ENCODE measurements around the gene OR12D1.
"Not testable (repeated sequence)": the region's sequence is repeated elsewhere in the genome, so short reads cannot be mapped to it uniquely, and the experiment has no call there.

Gene OR12D1

GRCh38 chr6:29442719-29443118, 28.0 kb downstream of the OR12D1 start:
- H3K4me1 ChIP-seq (ENCODE audit: insufficient read depth, low read length), result no peaks in the 10 kb centered on the region
- no peaks in the 10 kb centered on the region for H3K9me3 ChIP-seq (ENCODE audit: insufficient read depth, low read length, severe bottlenecking)
- H3K27ac ChIP-seq (ENCODE audit: low read length), result no peak overlapping the region
- DNase-seq (no peak), ATAC-seq (ENCODE audit: insufficient read depth, low read depth) (no peak)
- no peak overlapping the region for H3K4me3 ChIP-seq (ENCODE audit: low read depth in 1 of 2, low read length in 2 of 2)
- H3K4me2 ChIP-seq (ENCODE audit: insufficient read depth, low read length), result no peak overlapping the region
- TF ChIP-seq EZH2 (IDR thresholded peaks at IDR 0.05; ENCODE audit: borderline replicate concordance, low read depth, low read length, severe bottlenecking), result no peak
- TF ChIP-seq CTCF (IDR thresholded peaks at IDR 0.05; ENCODE audit: borderline replicate concordance, extremely low read depth, low read length, poor library complexity, severe bottlenecking), result no peak
- no peak overlapping the region for H2AFZ ChIP-seq (ENCODE audit: low read depth, low read length)
- H3K27me3 ChIP-seq (ENCODE audit: insufficient read depth, low read length, poor library complexity), result no peaks in the 10 kb centered on the region
- H3K79me2 ChIP-seq (ENCODE audit: insufficient read depth, low read length), result no peaks in the 10 kb centered on the region
- H3K9ac ChIP-seq (ENCODE audit: low read depth, low read length), result no peak overlapping the region
- H3K36me3 ChIP-seq (ENCODE audit: insufficient read depth, low read length), result no peaks in the 10 kb centered on the region
- H4K20me1 ChIP-seq (ENCODE audit: insufficient read depth, low read length), result no peaks in the 10 kb centered on the region

DNA sequence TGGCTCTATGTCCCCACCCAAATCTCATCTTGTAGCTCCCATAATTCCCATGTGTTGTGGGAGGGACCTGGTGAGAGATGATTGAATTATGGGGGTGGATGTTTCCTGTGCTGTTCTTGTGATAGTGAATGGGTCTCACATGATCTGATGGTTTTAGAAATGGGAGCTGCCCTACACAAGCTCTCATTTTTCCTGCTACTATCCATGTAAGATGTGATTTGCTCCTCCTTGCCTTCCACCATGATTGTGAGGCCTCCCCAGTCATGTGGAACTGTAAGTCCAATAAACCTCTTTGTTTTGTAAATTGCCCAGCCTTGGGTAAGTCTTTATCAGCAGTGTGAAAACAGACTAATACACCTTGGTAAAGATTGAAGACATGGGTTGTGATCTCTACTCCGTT, 29.3 kb downstream of the OR12D1 start:
- H3K36me3 ChIP-seq (ENCODE audit: insufficient read depth, low read length); ATAC-seq (ENCODE audit: insufficient read depth, low read depth): not testable (repeated sequence)

GRCh38 chr6:29447670-29448069, 32.9 kb downstream of the OR12D1 start:
- Histone ChIP-seq H2AFZ (ENCODE audit: low read depth, low read length) (no peak overlapping the region), H4K20me1 (ENCODE audit: insufficient read depth, low read length) (no peaks in the 10 kb centered on the region), H3K4me3 (ENCODE audit: low read depth in 1 of 2, low read length in 2 of 2) (no peak overlapping the region), H3K4me1 (ENCODE audit: insufficient read depth, low read length) (no peaks in the 10 kb centered on the region), H3K9me3 (ENCODE audit: insufficient read depth, low read length, severe bottlenecking) (no peaks in the 10 kb centered on the region), H3K27ac (ENCODE audit: low read length) (no peak overlapping the region), H3K9ac (ENCODE audit: low read depth, low read length) (no peak overlapping the region), H3K36me3 (ENCODE audit: insufficient read depth, low read length) (no peaks in the 10 kb centered on the region), H3K4me2 (ENCODE audit: insufficient read depth, low read length) (no peak overlapping the region), H3K79me2 (ENCODE audit: insufficient read depth, low read length) (no peaks in the 10 kb centered on the region), H3K27me3 (ENCODE audit: insufficient read depth, low read length, poor library complexity) (no peaks in the 10 kb centered on the region)
- ATAC-seq (ENCODE audit: insufficient read depth, low read depth) (no peak), DNase-seq (no peak)
- TF ChIP-seq CTCF (IDR thresholded peaks at IDR 0.05; ENCODE audit: borderline replicate concordance, extremely low read depth, low read length, poor library complexity, severe bottlenecking), result no peak
- TF ChIP-seq EZH2 (IDR thresholded peaks at IDR 0.05; ENCODE audit: borderline replicate concordance, low read depth, low read length, severe bottlenecking), result no peak

More for the DNA sequence above, 29.3 kb downstream of the OR12D1 start:
- not testable (repeated sequence) for H3K27me3 ChIP-seq (ENCODE audit: insufficient read depth, low read length, poor library complexity); H3K79me2 ChIP-seq (ENCODE audit: insufficient read depth, low read length); H3K9ac ChIP-seq (ENCODE audit: low read depth, low read length); H4K20me1 ChIP-seq (ENCODE audit: insufficient read depth, low read length); H2AFZ ChIP-seq (ENCODE audit: low read depth, low read length); H3K27ac ChIP-seq (ENCODE audit: low read length); H3K4me1 ChIP-seq (ENCODE audit: insufficient read depth, low read length); H3K4me3 ChIP-seq (ENCODE audit: low read depth in 1 of 2, low read length in 2 of 2); H3K4me2 ChIP-seq (ENCODE audit: insufficient read depth, low read length); H3K9me3 ChIP-seq (ENCODE audit: insufficient read depth, low read length, severe bottlenecking); DNase-seq

DNA sequence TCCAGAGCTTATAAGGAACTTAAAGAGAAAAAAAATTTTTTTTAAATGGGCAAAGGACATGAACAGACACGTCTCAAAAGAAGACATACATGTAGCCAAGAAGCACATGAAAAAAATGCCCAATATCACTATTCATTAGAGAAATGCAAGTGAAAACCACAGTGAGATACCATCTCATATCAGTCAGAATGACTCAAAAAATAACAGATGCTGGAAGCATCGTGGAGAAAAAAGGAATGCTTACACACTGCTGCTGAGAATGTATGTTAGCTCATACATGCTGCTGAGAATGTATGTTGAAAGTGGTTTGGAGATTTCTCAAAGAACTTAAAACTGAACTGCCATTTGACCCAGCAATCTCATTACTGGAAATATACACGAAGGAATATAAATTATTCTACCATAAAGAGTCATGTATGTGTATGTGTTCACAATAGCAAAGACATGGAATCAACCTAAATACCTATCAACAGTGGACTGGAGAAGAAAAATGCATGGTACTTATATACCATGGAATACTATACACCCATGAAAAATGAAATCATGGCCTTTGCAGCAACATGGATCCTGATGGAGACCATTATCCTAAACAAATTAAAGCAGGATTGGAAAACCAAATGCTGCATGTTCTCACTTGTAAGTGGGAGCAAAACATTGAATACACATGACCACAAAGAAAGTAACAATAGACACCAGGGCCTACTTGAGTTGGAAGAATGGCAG, 36.9 kb downstream of the OR12D1 start:
- peaks cover 2% of the 10 kb centered on the region for H3K27me3 ChIP-seq (ENCODE audit: insufficient read depth, low read length, poor library complexity)
- DNase-seq, result no peak
- H2AFZ ChIP-seq (ENCODE audit: low read depth, low read length), result no peak overlapping the region
- no peaks in the 10 kb centered on the region for H3K9me3 ChIP-seq (ENCODE audit: insufficient read depth, low read length, severe bottlenecking)
- H3K4me2 ChIP-seq (ENCODE audit: insufficient read depth, low read length), result no peak overlapping the region
- H3K27ac ChIP-seq (ENCODE audit: low read length), result no peak overlapping the region
- H3K9ac ChIP-seq (ENCODE audit: low read depth, low read length), result no peak overlapping the region
- TF ChIP-seq EZH2 (IDR thresholded peaks at IDR 0.05; ENCODE audit: borderline replicate concordance, low read depth, low read length, severe bottlenecking) (no peak), CTCF (IDR thresholded peaks at IDR 0.05; ENCODE audit: borderline replicate concordance, extremely low read depth, low read length, poor library complexity, severe bottlenecking) (no peak)
- no peaks in the 10 kb centered on the region for H3K36me3 ChIP-seq (ENCODE audit: insufficient read depth, low read length)
- H3K4me1 ChIP-seq (ENCODE audit: insufficient read depth, low read length), result no peaks in the 10 kb centered on the region
- H3K79me2 ChIP-seq (ENCODE audit: insufficient read depth, low read length), result no peaks in the 10 kb centered on the region
- H3K4me3 ChIP-seq (ENCODE audit: low read depth in 1 of 2, low read length in 2 of 2), result no peak overlapping the region
- H4K20me1 ChIP-seq (ENCODE audit: insufficient read depth, low read length), result no peaks in the 10 kb centered on the region
- ATAC-seq (ENCODE audit: insufficient read depth, low read depth), result no peak

Measured in DND-41 (cell line).